Measurements from ENCODE around the gene MAP2K6.

Gene MAP2K6

GRCh38 chr17:69427486-69428197 lies 13.1 kb downstream of the MAP2K6 start:
- no peak for DNase-seq

- no peak for DNase-seq
Observed at GRCh38 chr17:69428252-69428980, 13.9 kb downstream of the MAP2K6 start.

GRCh38 chr17:69430488-69430887 lies 16.0 kb downstream of the MAP2K6 start:
- no peak for DNase-seq

- no peak for DNase-seq
Observed at GRCh38 chr17:69431835-69432234, 17.3 kb downstream of the MAP2K6 start.

- DNase-seq, result no peak
Observed at GRCh38 chr17:69433093-69433492, 18.6 kb downstream of the MAP2K6 start.

GRCh38 chr17:69434164-69434579 lies 19.7 kb downstream of the MAP2K6 start:
- no peak for DNase-seq

- DNase-seq, result no peak
Observed at GRCh38 chr17:69435971-69436696, 21.6 kb downstream of the MAP2K6 start.

- no peak for DNase-seq
Observed at GRCh38 chr17:69437475-69437874, 23.0 kb downstream of the MAP2K6 start.

GRCh38 chr17:69438776-69439175 lies 24.3 kb downstream of the MAP2K6 start:
- DNase-seq, result no peak

GRCh38 chr17:69441179-69441578 lies 26.7 kb downstream of the MAP2K6 start:
- no peak for DNase-seq

- no peak for DNase-seq
Observed at GRCh38 chr17:69443138-69443537, 28.6 kb downstream of the MAP2K6 start.

- no peak for DNase-seq
Observed at GRCh38 chr17:69444023-69444422, 29.5 kb downstream of the MAP2K6 start.

GRCh38 chr17:69445132-69445531 lies 30.6 kb downstream of the MAP2K6 start:
- DNase-seq, result no peak

- DNase-seq, result no peak
Observed at GRCh38 chr17:69447726-69448125, 33.2 kb downstream of the MAP2K6 start.

- DNase-seq, result no peak
Observed at GRCh38 chr17:69448431-69449102, 34.1 kb downstream of the MAP2K6 start.

- no peak for DNase-seq
Observed at GRCh38 chr17:69450131-69450530, 35.6 kb downstream of the MAP2K6 start.

GRCh38 chr17:69450918-69451317 lies 36.4 kb downstream of the MAP2K6 start:
- DNase-seq, result no peak

- DNase-seq, result no peak
Observed at GRCh38 chr17:69451416-69452394, 37.2 kb downstream of the MAP2K6 start.

GRCh38 chr17:69452664-69453260 lies 38.3 kb downstream of the MAP2K6 start:
- DNase-seq, result no peak

- DNase-seq, result no peak
Observed at GRCh38 chr17:69454051-69454450, 39.6 kb downstream of the MAP2K6 start.

GRCh38 chr17:69455040-69455439 lies 40.5 kb downstream of the MAP2K6 start:
- DNase-seq, result no peak

- DNase-seq, result no peak
Observed at GRCh38 chr17:69457603-69458002, 43.1 kb downstream of the MAP2K6 start.
